H9 (cell line): ENCODE measurements around the gene CPXM2. TPM values are rescaled to one million over a fixed set of nuclear protein-coding genes. Genes with fewer than 3 reads are reported as not detected.

ENCODE experiments used
- DNase-seq: peaks from one replicate; pipeline ENCODE4 v3.0.0-alpha.2; 2017
- H2AFZ ChIP-seq: one replicate; pipeline ENCODE4 v1.6.1; 2013; ENCODE audit warnings: mild to moderate bottlenecking, low read length, control low read depth, moderate library complexity
- H2AK5ac ChIP-seq: 2 replicates; pipeline ENCODE4 v1.6.1; 2013; ENCODE audit warnings: low read length, control low read depth, mixed read lengths; ENCODE audit not compliant: insufficient read length
- H2BK120ac ChIP-seq: one replicate; pipeline ENCODE4 v1.6.1; 2013; ENCODE audit warnings: low read depth, mild to moderate bottlenecking, low read length, control low read depth, inconsistent platforms; ENCODE audit not compliant: poor library complexity, severe bottlenecking
- H2BK12ac ChIP-seq: 2 replicates; pipeline ENCODE4 v1.6.1; 2013; ENCODE audit warnings: low read length, control low read depth, mixed read lengths, low read depth; ENCODE audit not compliant: insufficient read length
- H2BK15ac ChIP-seq: 2 replicates; pipeline ENCODE4 v1.6.1; 2013; ENCODE audit warnings: low read depth, low read length, control low read depth
- H2BK20ac ChIP-seq: one replicate; pipeline ENCODE4 v1.6.1; 2013; ENCODE audit warnings: low read depth, mild to moderate bottlenecking, low read length, control low read depth, inconsistent platforms; ENCODE audit not compliant: poor library complexity, severe bottlenecking
- H2BK5ac ChIP-seq: 2 replicates; pipeline ENCODE4 v1.6.1; 2013; ENCODE audit warnings: low read length, control low read depth, mixed read lengths; ENCODE audit not compliant: insufficient read length
- H3K14ac ChIP-seq: 2 replicates; pipeline ENCODE4 v1.6.1; 2013; ENCODE audit warnings: low read length, control low read depth; ENCODE audit not compliant: insufficient read depth
- H3K18ac ChIP-seq: 2 replicates; pipeline ENCODE4 v1.6.1; 2013; ENCODE audit warnings: low read depth, mild to moderate bottlenecking, mixed read lengths, low read length, control low read depth; ENCODE audit not compliant: insufficient read length
- H3K23ac ChIP-seq: 2 replicates; pipeline ENCODE4 v1.6.1; 2013; ENCODE audit warnings: low read length, control low read depth, mixed read lengths, low read depth; ENCODE audit not compliant: insufficient read length
- H3K23me2 ChIP-seq: 2 replicates; pipeline ENCODE4 v1.6.1; 2013; ENCODE audit warnings: low read depth, mild to moderate bottlenecking, mixed read lengths, low read length, control low read depth; ENCODE audit not compliant: insufficient read length, poor library complexity, severe bottlenecking
- H3K27ac ChIP-seq: 2 replicates; pipeline ENCODE4 v1.5.1; 2013; ENCODE audit warnings: low read length, control low read depth, mixed read lengths, low read depth; ENCODE audit not compliant: insufficient read length
- H3K27me3 ChIP-seq: 2 replicates; pipeline ENCODE4 v1.6.1; 2013; ENCODE audit warnings: low read length, control low read depth, inconsistent platforms; ENCODE audit not compliant: insufficient read depth
- H3K4ac ChIP-seq: 2 replicates; pipeline ENCODE4 v1.6.1; 2013; ENCODE audit warnings: low read depth, mild to moderate bottlenecking, control low read depth, inconsistent platforms, low read length, moderate library complexity
- H3K4me1 ChIP-seq: 2 replicates; pipeline ENCODE4 v1.6.1; 2013; ENCODE audit warnings: low read length, control low read depth, inconsistent platforms; ENCODE audit not compliant: insufficient read depth
- H3K4me2 ChIP-seq: 2 replicates; pipeline ENCODE4 v1.6.1; 2013; ENCODE audit warnings: low read length, control low read depth, mixed read lengths; ENCODE audit not compliant: insufficient read length, insufficient read depth
- H3K56ac ChIP-seq: 2 replicates; pipeline ENCODE4 v1.6.1; 2013; ENCODE audit warnings: low read depth, mild to moderate bottlenecking, mixed read lengths, low read length, control low read depth; ENCODE audit not compliant: insufficient read length
- H3K79me1 ChIP-seq: 2 replicates; pipeline ENCODE4 v1.6.1; 2013; ENCODE audit warnings: low read depth, mild to moderate bottlenecking, moderate library complexity, low read length, control low read depth, inconsistent platforms; ENCODE audit not compliant: insufficient read depth, poor library complexity, severe bottlenecking
- H3K79me2 ChIP-seq: 2 replicates; pipeline ENCODE4 v1.6.1; 2013; ENCODE audit warnings: low read length, control low read depth, inconsistent platforms; ENCODE audit not compliant: insufficient read depth
- H3K9ac ChIP-seq: 2 replicates; pipeline ENCODE4 v1.6.1; 2013; ENCODE audit warnings: low read length, control low read depth, mixed read lengths; ENCODE audit not compliant: insufficient read length; ENCODE audit errors: extremely low read depth
- H3K9me3 ChIP-seq: one replicate; pipeline ENCODE4 v1.6.1; 2013; ENCODE audit warnings: low read depth, low read length, inconsistent platforms; ENCODE audit not compliant: control insufficient read depth
- H3T11ph ChIP-seq: one replicate; pipeline ENCODE4 v1.6.1; 2013; ENCODE audit warnings: mild to moderate bottlenecking, low read length, control low read depth, inconsistent platforms
- H4K20me1 ChIP-seq: one replicate; pipeline ENCODE4 v1.6.1; 2013; ENCODE audit not compliant: control insufficient read depth, insufficient read length, insufficient read depth
- H4K5ac ChIP-seq: 2 replicates; pipeline ENCODE4 v1.6.1; 2013; ENCODE audit warnings: low read depth, mild to moderate bottlenecking, mixed read lengths, low read length, control low read depth; ENCODE audit not compliant: insufficient read length
- H4K8ac ChIP-seq: replicated peaks from 2 replicates; pipeline ENCODE4 v1.6.1; 2013; ENCODE audit warnings: low read length, control low read depth, mixed read lengths, low read depth; ENCODE audit not compliant: insufficient read length
- H4K91ac ChIP-seq: 2 replicates; pipeline ENCODE4 v1.6.1; 2013; ENCODE audit warnings: low read depth, mild to moderate bottlenecking, moderate library complexity, mixed read lengths, low read length, control low read depth; ENCODE audit not compliant: insufficient read length
- H3K27ac Mint-ChIP-seq, 3 experiments: 2 replicates in 2 of 3; 3 replicates in 1 of 3; pipeline ENCODE4 v1.8.0; 2020 to 2021; ENCODE audit warnings: mixed read lengths in 3 of 3, mild to moderate bottlenecking in 1 of 3, moderate library complexity in 1 of 3
- H3K27me3 Mint-ChIP-seq: 2 replicates; pipeline ENCODE4 v1.8.0; 2021; ENCODE audit warnings: low read depth, mild to moderate bottlenecking, moderate library complexity, mixed read lengths
- H3K36me3 Mint-ChIP-seq, 3 experiments: 2 replicates in 2 of 3; 3 replicates in 1 of 3; pipeline ENCODE4 v1.8.0; 2020 to 2021; ENCODE audit warnings: low read depth in 3 of 3, mixed read lengths in 3 of 3; ENCODE audit not compliant: insufficient read depth in 1 of 3
- H3K4me1 Mint-ChIP-seq, 2 experiments: 2 replicates each; pipeline ENCODE4 v1.8.0; 2020; ENCODE audit warnings: mixed read lengths in 2 of 2
- H3K4me3 Mint-ChIP-seq, 2 experiments: 2 replicates in 1 of 2; 3 replicates in 1 of 2; pipeline ENCODE4 v1.8.0; 2020 to 2021; ENCODE audit warnings: mild to moderate bottlenecking in 2 of 2, mixed read lengths in 2 of 2, moderate library complexity in 1 of 2
- H3K9me3 Mint-ChIP-seq, 2 experiments: 2 replicates in 1 of 2; 3 replicates in 1 of 2; pipeline ENCODE4 v1.8.0; 2020; ENCODE audit warnings: mild to moderate bottlenecking in 2 of 2, mixed read lengths in 2 of 2, moderate library complexity in 1 of 2
- CTCF ChIP-seq: fragments of 200-600 bp; sonication (generic); conservative IDR thresholded peaks from 3 replicates; pipeline ENCODE4 v1.8.0; 2021; ENCODE audit warnings: antibody characterized with exemption, mild to moderate bottlenecking
- WGBS: extraction: QIAGEN DNeasy Blood & Tissue Kit; methylation state at CpG from one replicate; pipeline ENCODE4 v1.1.7; 2013; ENCODE audit warnings: missing lambda C conversion rate, low lambda C conversion rate, mixed read lengths; ENCODE audit not compliant: insufficient read length; ENCODE audit errors: extremely low coverage; 5-methylcytosine and 5-hydroxymethylcytosine counted together
- total RNA-seq: library from RNA; stranded (reverse); gene quantifications from 2 replicates; pipeline ENCODE4 v1.2.1, GENCODE V29; 2021

The CPXM2 gene
- total RNA-seq, 1 experiment from 2014 or later = 1.7 TPM

DNA sequence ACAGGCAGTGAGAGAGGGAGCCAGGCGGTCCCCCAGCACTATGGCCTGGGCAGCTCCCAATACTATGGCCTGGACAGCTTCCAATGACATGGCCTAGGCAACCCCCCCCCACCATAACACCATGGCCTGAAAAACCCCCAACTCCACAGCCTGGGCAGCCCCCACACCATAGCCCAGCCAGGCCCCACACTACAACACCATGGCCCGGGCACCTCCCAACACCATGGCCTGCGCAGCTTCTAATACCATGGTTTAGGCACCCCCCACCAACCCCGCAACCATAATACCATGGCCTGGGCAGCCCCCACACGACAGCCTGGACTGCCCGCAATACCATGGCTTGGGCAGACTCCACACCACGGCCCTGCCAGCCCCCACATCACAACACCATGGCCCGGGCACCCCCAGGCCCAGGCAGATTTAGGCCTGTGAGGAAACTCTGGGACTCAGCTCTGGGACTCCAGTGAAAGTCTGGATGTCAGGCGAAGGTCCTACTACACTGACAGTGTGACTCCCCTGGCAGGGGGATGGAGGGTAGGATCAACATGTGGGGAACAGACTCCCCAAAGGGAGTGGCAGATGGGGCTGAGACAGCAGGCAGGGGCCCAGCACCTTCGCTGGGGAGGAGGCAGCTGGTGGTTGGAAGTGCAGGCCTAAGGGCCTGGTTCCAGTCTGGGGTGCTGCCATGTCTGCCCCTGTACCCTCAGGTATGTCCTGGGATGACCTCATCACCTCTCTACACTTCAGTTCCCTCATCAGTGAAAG, 8.7 kb downstream of the CPXM2 start:
- Mint-ChIP-seq H3K36me3 (peaks cover 1 to 10% (median 3%) of the 10 kb centered on the region in 3 experiments; a peak in 5 of 7 replicates), H3K27me3 (no peaks in the 10 kb centered on the region), H3K4me3 (no peak overlapping the region), H3K9me3 (peaks cover 0 to 1% of the 10 kb centered on the region in 2 experiments; a peak in 2 of 5 replicates), H3K27ac (no peak overlapping the region), H3K4me1 (peaks cover 8 to 20% of the 10 kb centered on the region in 2 experiments)
- Histone ChIP-seq H3K27ac (no peak overlapping the region), H2BK12ac (no peak overlapping the region), H2AFZ (no peak overlapping the region), H4K8ac (no peak overlapping the region), H2BK20ac (no peak overlapping the region), H2BK15ac (no peak overlapping the region), H3K9me3 (no peaks in the 10 kb centered on the region), H3K18ac (no peak overlapping the region), H3K14ac (no peak overlapping the region; the same call in 1 of the 2 replicates), H3K56ac (no peak overlapping the region), H3K9ac (no peak overlapping the region), H3K4ac (no peak overlapping the region), H3K23ac (no peak overlapping the region), H3K79me2 (no peaks in the 10 kb centered on the region; the same call in 1 of the 2 replicates), H3K27me3 (no peaks in the 10 kb centered on the region), H2BK120ac (no peak overlapping the region), H3K4me2 (no peak overlapping the region), H2BK5ac (no peak overlapping the region), H4K20me1 (no peaks in the 10 kb centered on the region), H4K5ac (no peak overlapping the region), H2AK5ac (no peak overlapping the region), H3K4me1 (peaks cover 3% of the 10 kb centered on the region; the same call in 1 of the 2 replicates), H3T11ph (no peak overlapping the region), H3K23me2 (no peaks in the 10 kb centered on the region), H4K91ac (no peak overlapping the region), H3K79me1 (no peaks in the 10 kb centered on the region)
- no peak for DNase-seq
- no CpG with 5 or more reads among the region's 10 CpGs for WGBS
- no peak for TF ChIP-seq CTCF
